ENCODE measurements around the gene FAM89B. TPM values are rescaled to one million over a fixed set of nuclear protein-coding genes. Genes with fewer than 3 reads are reported as not detected.

Gene FAM89B
- total RNA-seq, 1 experiment from 2014 or later = 43.1 TPM

Other genes with a start within 250 kb of the FAM89B start
- 41.5 and 58.9 TPM in 2 replicates for gene DPF2, start 238.7 kb upstream of the FAM89B start, total RNA-seq (2014; rRNA removed; shearing (Covaris generic))
- gene TIGD3, start 217.8 kb upstream of the FAM89B start, total RNA-seq (2014; rRNA removed; shearing (Covaris generic)) = 0.20 and 0.24 TPM in 2 replicates
- 0.48 and 0.68 TPM in 2 replicates for gene SLC25A45, start 189.9 kb upstream of the FAM89B start, total RNA-seq (2014; rRNA removed; shearing (Covaris generic))
- gene FRMD8, start 185.9 kb upstream of the FAM89B start, total RNA-seq (2014; rRNA removed; shearing (Covaris generic)) = 21.9 and 43.8 TPM in 2 replicates
- 3.5 and 4.7 TPM in 2 replicates for gene NEAT1, start 149.7 kb upstream of the FAM89B start, total RNA-seq (2014; rRNA removed; shearing (Covaris generic))
- 481 and 510 TPM in 2 replicates for gene MALAT1, start 73.5 kb upstream of the FAM89B start, total RNA-seq (2014; rRNA removed; shearing (Covaris generic))
- gene SCYL1, start 47.5 kb upstream of the FAM89B start, total RNA-seq (2014; rRNA removed; shearing (Covaris generic)) = 64.1 and 65.7 TPM in 2 replicates
- 20.9 and 38.4 TPM in 2 replicates for gene LTBP3, start 14.2 kb upstream of the FAM89B start, total RNA-seq (2014; rRNA removed; shearing (Covaris generic))
- 87.7 and 98.0 TPM in 2 replicates for gene ZNRD2, start 2.1 kb upstream of the FAM89B start, total RNA-seq (2014; rRNA removed; shearing (Covaris generic))
- 22.8 and 47.8 TPM in 2 replicates for gene EHBP1L1, start 3.5 kb downstream of the FAM89B start, total RNA-seq (2014; rRNA removed; shearing (Covaris generic))
- gene KCNK7, start 23.3 kb downstream of the FAM89B start, total RNA-seq (2014; rRNA removed; shearing (Covaris generic)) = not detected in 2 replicates
- 11.8 and 24.2 TPM in 2 replicates for gene MAP3K11, start 41.7 kb downstream of the FAM89B start, total RNA-seq (2014; rRNA removed; shearing (Covaris generic))
- gene PCNX3, start 43.2 kb downstream of the FAM89B start, total RNA-seq (2014; rRNA removed; shearing (Covaris generic)) = 9.1 and 11.9 TPM in 2 replicates
- 16.7 and 21.2 TPM in 2 replicates for gene SIPA1, start 65.6 kb downstream of the FAM89B start, total RNA-seq (2014; rRNA removed; shearing (Covaris generic))
- gene RELA, start 90.4 kb downstream of the FAM89B start, total RNA-seq (2014; rRNA removed; shearing (Covaris generic)) = 33.3 and 34.2 TPM in 2 replicates
- 36.8 and 47.9 TPM in 2 replicates for gene KAT5, start 139.7 kb downstream of the FAM89B start, total RNA-seq (2014; rRNA removed; shearing (Covaris generic))
- gene RNASEH2C, start 148.3 kb downstream of the FAM89B start, total RNA-seq (2014; rRNA removed; shearing (Covaris generic)) = 38.3 and 54.8 TPM in 2 replicates
- gene AP5B1, start 208.4 kb downstream of the FAM89B start, total RNA-seq (2014; rRNA removed; shearing (Covaris generic)) = 4.2 and 6.7 TPM in 2 replicates
- not detected in 2 replicates for gene OVOL1, start 214.5 kb downstream of the FAM89B start, total RNA-seq (2014; rRNA removed; shearing (Covaris generic))

Data from RPMI7951 (cell line).